ENCODE data around the gene COMMD2.

Gene COMMD2

GRCh38 chr3:149702691-149703441 lies 49.4 kb downstream of the COMMD2 start:
- no peak for DNase-seq (ENCODE audit: low read depth)

GRCh38 chr3:149701977-149702350 lies 50.3 kb downstream of the COMMD2 start:
- DNase-seq (ENCODE audit: low read depth), result no peak

GRCh38 chr3:149701206-149701976 lies 50.9 kb downstream of the COMMD2 start:
- DNase-seq (ENCODE audit: low read depth), result peak; percentile 11
